K562 (cell line): ENCODE measurements around the gene GDF7.

Experiments used
- ELK1 ChIP-seq: sonication (generic); formaldehyde crosslinking; IDR thresholded peaks from 2 replicates; pipeline ENCODE4 v1.8.1; 2022; ENCODE audit warnings: missing genetic modification reagents
- IRF2 ChIP-seq: sonication (generic); formaldehyde crosslinking; IDR thresholded peaks from 2 replicates; pipeline ENCODE4 v1.8.1; 2022; ENCODE audit warnings: mild to moderate bottlenecking, missing genetic modification reagents
- NR2C2 ChIP-seq, 2 experiments: fragments of 200-800 bp in 1 of 2; sonication (Bioruptor generic) in 1 of 2; sonication (generic) in 1 of 2; formaldehyde crosslinking in 1 of 2; IDR thresholded peaks; 2 replicates each; pipeline versions ENCODE4 v1.6.1 to v1.8.0; 2016 to 2022; ENCODE audit warnings: mild to moderate bottlenecking in 1 of 2, missing compliant biosample characterization in 1 of 2, missing genetic modification characterization in 1 of 2, missing genetic modification reagents in 1 of 2
- POLR2A ChIP-seq: fragments of 450-650 bp; conservative IDR thresholded peaks from 2 replicates; pipeline ENCODE4 v1.6.1; 2016
- TAF1 ChIP-seq: IDR thresholded peaks from 2 replicates; pipeline ENCODE4 v1.6.1; 2011; ENCODE audit warnings: mild to moderate bottlenecking, low read length, moderate library complexity; ENCODE audit not compliant: insufficient read depth, control insufficient read depth, severe bottlenecking; ENCODE audit errors: extremely low read depth
- TF ChIP-seq, protein P1 (sequence below), 3 experiments: IDR thresholded peaks in 2 of 3; conservative IDR thresholded peaks in 1 of 3; 2 replicates each; pipeline ENCODE4 v1.5.1; 2011 to 2012; ENCODE audit warnings: low read length in 3 of 3, mild to moderate bottlenecking in 3 of 3, control low read depth in 2 of 3, improper control_type of control experiment in 1 of 3, inconsistent platforms in 1 of 3, low read depth in 1 of 3, mixed read lengths in 1 of 3, moderate library complexity in 1 of 3; ENCODE audit not compliant: insufficient read depth in 2 of 3

- TF ChIP-seq NR2C2 (CRISPR knock-in tag; IDR thresholded peaks at IDR 0.05) (no peak), NR2C2 (tag; IDR thresholded peaks at IDR 0.05) (no peak), ELK1 (CRISPR knock-in tag) (no peak), TAF1 (no peak), IRF2 (no peak), POLR2A (no peak)
- TF ChIP-seq, protein P1, sequence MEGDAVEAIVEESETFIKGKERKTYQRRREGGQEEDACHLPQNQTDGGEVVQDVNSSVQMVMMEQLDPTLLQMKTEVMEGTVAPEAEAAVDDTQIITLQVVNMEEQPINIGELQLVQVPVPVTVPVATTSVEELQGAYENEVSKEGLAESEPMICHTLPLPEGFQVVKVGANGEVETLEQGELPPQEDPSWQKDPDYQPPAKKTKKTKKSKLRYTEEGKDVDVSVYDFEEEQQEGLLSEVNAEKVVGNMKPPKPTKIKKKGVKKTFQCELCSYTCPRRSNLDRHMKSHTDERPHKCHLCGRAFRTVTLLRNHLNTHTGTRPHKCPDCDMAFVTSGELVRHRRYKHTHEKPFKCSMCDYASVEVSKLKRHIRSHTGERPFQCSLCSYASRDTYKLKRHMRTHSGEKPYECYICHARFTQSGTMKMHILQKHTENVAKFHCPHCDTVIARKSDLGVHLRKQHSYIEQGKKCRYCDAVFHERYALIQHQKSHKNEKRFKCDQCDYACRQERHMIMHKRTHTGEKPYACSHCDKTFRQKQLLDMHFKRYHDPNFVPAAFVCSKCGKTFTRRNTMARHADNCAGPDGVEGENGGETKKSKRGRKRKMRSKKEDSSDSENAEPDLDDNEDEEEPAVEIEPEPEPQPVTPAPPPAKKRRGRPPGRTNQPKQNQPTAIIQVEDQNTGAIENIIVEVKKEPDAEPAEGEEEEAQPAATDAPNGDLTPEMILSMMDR (IDR thresholded peaks at IDR 0.05 in 2 of 3, conservative IDR thresholded peaks at IDR 0.05 in 1 of 3; ENCODE audit: insufficient read depth in 2 of 3, low read depth in 1 of 3, low read length in 3 of 3) = no peak
Measured at GRCh38 chr2:20651731-20652099, 15.2 kb upstream of the GDF7 start.
